H9 (cell line): Measurements from ENCODE around the gene VDR. TPM values are rescaled to one million over a fixed set of nuclear protein-coding genes. Genes with fewer than 3 reads are reported as not detected.

Experiments used
- DNase-seq: peaks from one replicate; pipeline ENCODE4 v3.0.0-alpha.2; 2017
- H2AFZ ChIP-seq: one replicate; pipeline ENCODE4 v1.6.1; 2013; ENCODE audit warnings: mild to moderate bottlenecking, low read length, control low read depth, moderate library complexity
- H2AK5ac ChIP-seq: 2 replicates; pipeline ENCODE4 v1.6.1; 2013; ENCODE audit warnings: low read length, control low read depth, mixed read lengths; ENCODE audit not compliant: insufficient read length
- H2BK120ac ChIP-seq: one replicate; pipeline ENCODE4 v1.6.1; 2013; ENCODE audit warnings: low read depth, mild to moderate bottlenecking, low read length, control low read depth, inconsistent platforms; ENCODE audit not compliant: poor library complexity, severe bottlenecking
- H2BK12ac ChIP-seq: 2 replicates; pipeline ENCODE4 v1.6.1; 2013; ENCODE audit warnings: low read length, control low read depth, mixed read lengths, low read depth; ENCODE audit not compliant: insufficient read length
- H2BK15ac ChIP-seq: 2 replicates; pipeline ENCODE4 v1.6.1; 2013; ENCODE audit warnings: low read depth, low read length, control low read depth
- H2BK20ac ChIP-seq: one replicate; pipeline ENCODE4 v1.6.1; 2013; ENCODE audit warnings: low read depth, mild to moderate bottlenecking, low read length, control low read depth, inconsistent platforms; ENCODE audit not compliant: poor library complexity, severe bottlenecking
- H2BK5ac ChIP-seq: 2 replicates; pipeline ENCODE4 v1.6.1; 2013; ENCODE audit warnings: low read length, control low read depth, mixed read lengths; ENCODE audit not compliant: insufficient read length
- H3K14ac ChIP-seq: 2 replicates; pipeline ENCODE4 v1.6.1; 2013; ENCODE audit warnings: low read length, control low read depth; ENCODE audit not compliant: insufficient read depth
- H3K18ac ChIP-seq: 2 replicates; pipeline ENCODE4 v1.6.1; 2013; ENCODE audit warnings: low read depth, mild to moderate bottlenecking, mixed read lengths, low read length, control low read depth; ENCODE audit not compliant: insufficient read length
- H3K23ac ChIP-seq: 2 replicates; pipeline ENCODE4 v1.6.1; 2013; ENCODE audit warnings: low read length, control low read depth, mixed read lengths, low read depth; ENCODE audit not compliant: insufficient read length
- H3K23me2 ChIP-seq: 2 replicates; pipeline ENCODE4 v1.6.1; 2013; ENCODE audit warnings: low read depth, mild to moderate bottlenecking, mixed read lengths, low read length, control low read depth; ENCODE audit not compliant: insufficient read length, poor library complexity, severe bottlenecking
- H3K27ac ChIP-seq: 2 replicates; pipeline ENCODE4 v1.5.1; 2013; ENCODE audit warnings: low read length, control low read depth, mixed read lengths, low read depth; ENCODE audit not compliant: insufficient read length
- H3K27me3 ChIP-seq: 2 replicates; pipeline ENCODE4 v1.6.1; 2013; ENCODE audit warnings: low read length, control low read depth, inconsistent platforms; ENCODE audit not compliant: insufficient read depth
- H3K4ac ChIP-seq: 2 replicates; pipeline ENCODE4 v1.6.1; 2013; ENCODE audit warnings: low read depth, mild to moderate bottlenecking, control low read depth, inconsistent platforms, low read length, moderate library complexity
- H3K4me1 ChIP-seq: 2 replicates; pipeline ENCODE4 v1.6.1; 2013; ENCODE audit warnings: low read length, control low read depth, inconsistent platforms; ENCODE audit not compliant: insufficient read depth
- H3K4me2 ChIP-seq: 2 replicates; pipeline ENCODE4 v1.6.1; 2013; ENCODE audit warnings: low read length, control low read depth, mixed read lengths; ENCODE audit not compliant: insufficient read length, insufficient read depth
- H3K56ac ChIP-seq: 2 replicates; pipeline ENCODE4 v1.6.1; 2013; ENCODE audit warnings: low read depth, mild to moderate bottlenecking, mixed read lengths, low read length, control low read depth; ENCODE audit not compliant: insufficient read length
- H3K79me1 ChIP-seq: 2 replicates; pipeline ENCODE4 v1.6.1; 2013; ENCODE audit warnings: low read depth, mild to moderate bottlenecking, moderate library complexity, low read length, control low read depth, inconsistent platforms; ENCODE audit not compliant: insufficient read depth, poor library complexity, severe bottlenecking
- H3K79me2 ChIP-seq: 2 replicates; pipeline ENCODE4 v1.6.1; 2013; ENCODE audit warnings: low read length, control low read depth, inconsistent platforms; ENCODE audit not compliant: insufficient read depth
- H3K9ac ChIP-seq: 2 replicates; pipeline ENCODE4 v1.6.1; 2013; ENCODE audit warnings: low read length, control low read depth, mixed read lengths; ENCODE audit not compliant: insufficient read length; ENCODE audit errors: extremely low read depth
- H3K9me3 ChIP-seq: one replicate; pipeline ENCODE4 v1.6.1; 2013; ENCODE audit warnings: low read depth, low read length, inconsistent platforms; ENCODE audit not compliant: control insufficient read depth
- H3T11ph ChIP-seq: one replicate; pipeline ENCODE4 v1.6.1; 2013; ENCODE audit warnings: mild to moderate bottlenecking, low read length, control low read depth, inconsistent platforms
- H4K20me1 ChIP-seq: one replicate; pipeline ENCODE4 v1.6.1; 2013; ENCODE audit not compliant: control insufficient read depth, insufficient read length, insufficient read depth
- H4K5ac ChIP-seq: 2 replicates; pipeline ENCODE4 v1.6.1; 2013; ENCODE audit warnings: low read depth, mild to moderate bottlenecking, mixed read lengths, low read length, control low read depth; ENCODE audit not compliant: insufficient read length
- H4K8ac ChIP-seq: replicated peaks from 2 replicates; pipeline ENCODE4 v1.6.1; 2013; ENCODE audit warnings: low read length, control low read depth, mixed read lengths, low read depth; ENCODE audit not compliant: insufficient read length
- H4K91ac ChIP-seq: 2 replicates; pipeline ENCODE4 v1.6.1; 2013; ENCODE audit warnings: low read depth, mild to moderate bottlenecking, moderate library complexity, mixed read lengths, low read length, control low read depth; ENCODE audit not compliant: insufficient read length
- H3K27ac Mint-ChIP-seq, 3 experiments: 2 replicates in 2 of 3; 3 replicates in 1 of 3; pipeline ENCODE4 v1.8.0; 2020 to 2021; ENCODE audit warnings: mixed read lengths in 3 of 3, mild to moderate bottlenecking in 1 of 3, moderate library complexity in 1 of 3
- H3K27me3 Mint-ChIP-seq: 2 replicates; pipeline ENCODE4 v1.8.0; 2021; ENCODE audit warnings: low read depth, mild to moderate bottlenecking, moderate library complexity, mixed read lengths
- H3K36me3 Mint-ChIP-seq, 3 experiments: 2 replicates in 2 of 3; 3 replicates in 1 of 3; pipeline ENCODE4 v1.8.0; 2020 to 2021; ENCODE audit warnings: low read depth in 3 of 3, mixed read lengths in 3 of 3; ENCODE audit not compliant: insufficient read depth in 1 of 3
- H3K4me1 Mint-ChIP-seq, 2 experiments: 2 replicates each; pipeline ENCODE4 v1.8.0; 2020; ENCODE audit warnings: mixed read lengths in 2 of 2
- H3K4me3 Mint-ChIP-seq, 2 experiments: 2 replicates in 1 of 2; 3 replicates in 1 of 2; pipeline ENCODE4 v1.8.0; 2020 to 2021; ENCODE audit warnings: mild to moderate bottlenecking in 2 of 2, mixed read lengths in 2 of 2, moderate library complexity in 1 of 2
- H3K9me3 Mint-ChIP-seq, 2 experiments: 2 replicates in 1 of 2; 3 replicates in 1 of 2; pipeline ENCODE4 v1.8.0; 2020; ENCODE audit warnings: mild to moderate bottlenecking in 2 of 2, mixed read lengths in 2 of 2, moderate library complexity in 1 of 2
- CTCF ChIP-seq: fragments of 200-600 bp; sonication (generic); conservative IDR thresholded peaks from 3 replicates; pipeline ENCODE4 v1.8.0; 2021; ENCODE audit warnings: antibody characterized with exemption, mild to moderate bottlenecking
- WGBS: extraction: QIAGEN DNeasy Blood & Tissue Kit; methylation state at CpG from one replicate; pipeline ENCODE4 v1.1.7; 2013; ENCODE audit warnings: missing lambda C conversion rate, low lambda C conversion rate, mixed read lengths; ENCODE audit not compliant: insufficient read length; ENCODE audit errors: extremely low coverage; 5-methylcytosine and 5-hydroxymethylcytosine counted together
- total RNA-seq: library from RNA; stranded (reverse); gene quantifications from 2 replicates; pipeline ENCODE4 v1.2.1, GENCODE V29; 2021

Gene VDR
- total RNA-seq, 1 experiment from 2014 or later = 0.61 TPM

GRCh38 chr12:47823422-47824086 lies 81.2 kb downstream of the VDR start:
- Histone ChIP-seq H2BK20ac (no peak overlapping the region), H3K27me3 (no peaks in the 10 kb centered on the region), H3K4me1 (peaks cover 12% of the 10 kb centered on the region; the same call in 1 of the 2 replicates), H2AK5ac (no peak overlapping the region), H3K23me2 (peaks cover 7% of the 10 kb centered on the region), H4K5ac (no peak overlapping the region), H4K8ac (no peak overlapping the region), H2BK12ac (no peak overlapping the region), H3K9ac (no peak overlapping the region), H4K20me1 (no peaks in the 10 kb centered on the region), H3T11ph (no peak overlapping the region), H2BK15ac (no peak overlapping the region), H3K4ac (no peak overlapping the region), H3K9me3 (no peaks in the 10 kb centered on the region), H2AFZ (no peak overlapping the region), H2BK5ac (no peak overlapping the region), H4K91ac (no peak overlapping the region), H3K4me2 (no peak overlapping the region), H2BK120ac (no peak overlapping the region), H3K14ac (no peak overlapping the region), H3K79me1 (no peaks in the 10 kb centered on the region), H3K18ac (no peak overlapping the region), H3K27ac (no peak overlapping the region), H3K23ac (no peak overlapping the region), H3K56ac (no peak overlapping the region), H3K79me2 (peaks cover under 1% of the 10 kb centered on the region; the same call in 1 of the 2 replicates)
- TF ChIP-seq CTCF = no peak
- no peaks in the 10 kb centered on the region for H3K9me3 Mint-ChIP-seq
- H3K27me3 Mint-ChIP-seq = peaks cover 12% of the 10 kb centered on the region
- H3K4me1 Mint-ChIP-seq = peaks cover 41 to 47% of the 10 kb centered on the region in 2 experiments
- no peaks in the 10 kb centered on the region for H3K36me3 Mint-ChIP-seq
- WGBS = 100% methylated on average over 1 of the region's 5 CpGs
- no peak overlapping the region for H3K27ac Mint-ChIP-seq
- no peak for DNase-seq
- no peak overlapping the region for H3K4me3 Mint-ChIP-seq
